ENCODE results near the gene TAPT1.
A peak's percentile ranks its signal among the peaks of the same experiment; 100 is the strongest.

Gene TAPT1

GRCh38 chr4:16207409-16207808 is 18.9 kb downstream of the TAPT1 start:
- TF ChIP-seq TAF1 (IDR thresholded peaks at IDR 0.05; ENCODE audit: low read depth) (no peak), EGR1 (IDR thresholded peaks at IDR 0.05) (no peak), TCF12 (IDR thresholded peaks at IDR 0.05; ENCODE audit: low read depth) (no peak), USF1 (IDR thresholded peaks at IDR 0.05) (no peak), CEBPB (IDR thresholded peaks at IDR 0.05) (no peak), REST (IDR thresholded peaks at IDR 0.05; ENCODE audit: low read depth) (no peak), CREB1 (IDR thresholded peaks at IDR 0.05; ENCODE audit: low read depth) (no peak), YY1 (IDR thresholded peaks at IDR 0.05; ENCODE audit: low read depth) (no peak), EP300 (IDR thresholded peaks at IDR 0.05; ENCODE audit: borderline replicate concordance) (no peak), RAD21 (IDR thresholded peaks at IDR 0.05; ENCODE audit: low read depth) (no peak), MAX (IDR thresholded peaks at IDR 0.05) (no peak), TEAD4 (IDR thresholded peaks at IDR 0.05) (no peak), ZBTB7A (IDR thresholded peaks at IDR 0.05; ENCODE audit: low read depth) (no peak), NFIC (IDR thresholded peaks at IDR 0.05) (no peak), FOXM1 (IDR thresholded peaks at IDR 0.05; ENCODE audit: borderline replicate concordance, low read depth) (no peak)

GRCh38 chr4:16206848-16207247 is 19.4 kb downstream of the TAPT1 start:
- TF ChIP-seq EP300 (IDR thresholded peaks at IDR 0.05; ENCODE audit: borderline replicate concordance): no peak
- TF ChIP-seq TEAD4 (IDR thresholded peaks at IDR 0.05): no peak
- TF ChIP-seq RAD21 (IDR thresholded peaks at IDR 0.05; ENCODE audit: low read depth): no peak
- no peak for TF ChIP-seq FOXM1 (IDR thresholded peaks at IDR 0.05; ENCODE audit: borderline replicate concordance, low read depth)
- TF ChIP-seq EGR1 (IDR thresholded peaks at IDR 0.05): no peak
- no peak for TF ChIP-seq USF1 (IDR thresholded peaks at IDR 0.05)
- no peak for TF ChIP-seq TCF12 (IDR thresholded peaks at IDR 0.05; ENCODE audit: low read depth)
- TF ChIP-seq YY1 (IDR thresholded peaks at IDR 0.05; ENCODE audit: low read depth): no peak
- TF ChIP-seq CREB1 (IDR thresholded peaks at IDR 0.05; ENCODE audit: low read depth): no peak
- TF ChIP-seq TAF1 (IDR thresholded peaks at IDR 0.05; ENCODE audit: low read depth): no peak
- TF ChIP-seq NFIC (IDR thresholded peaks at IDR 0.05): no peak
- TF ChIP-seq ZBTB7A (IDR thresholded peaks at IDR 0.05; ENCODE audit: low read depth): no peak
- TF ChIP-seq REST (IDR thresholded peaks at IDR 0.05; ENCODE audit: low read depth): no peak
- no peak for TF ChIP-seq CEBPB (IDR thresholded peaks at IDR 0.05)
- TF ChIP-seq MAX (IDR thresholded peaks at IDR 0.05): no peak

- no peak for TF ChIP-seq TAF1 (IDR thresholded peaks at IDR 0.05; ENCODE audit: low read depth)
- no peak for TF ChIP-seq YY1 (IDR thresholded peaks at IDR 0.05; ENCODE audit: low read depth)
- TF ChIP-seq NFIC (IDR thresholded peaks at IDR 0.05): no peak
Observed at GRCh38 chr4:16206301-16206700, 20.0 kb downstream of the TAPT1 start.

GRCh38 chr4:16205298-16206164 is 20.7 kb downstream of the TAPT1 start:
- TF ChIP-seq CEBPB (IDR thresholded peaks at IDR 0.05) (peak; percentile 82), TCF12 (IDR thresholded peaks at IDR 0.05; ENCODE audit: low read depth) (no peak), USF1 (IDR thresholded peaks at IDR 0.05) (no peak), YY1 (IDR thresholded peaks at IDR 0.05; ENCODE audit: low read depth) (no peak), RAD21 (IDR thresholded peaks at IDR 0.05; ENCODE audit: low read depth) (peak; percentile 47), EP300 (IDR thresholded peaks at IDR 0.05; ENCODE audit: borderline replicate concordance) (no peak), CREB1 (IDR thresholded peaks at IDR 0.05; ENCODE audit: low read depth) (no peak)

GRCh38 chr4:16204505-16204904 is 21.8 kb downstream of the TAPT1 start:
- no peak for TF ChIP-seq NFIC (IDR thresholded peaks at IDR 0.05)
- no peak for TF ChIP-seq TCF12 (IDR thresholded peaks at IDR 0.05; ENCODE audit: low read depth)
